Measurements from ENCODE around the gene SIPA1L3. TPM values are rescaled to one million over a fixed set of nuclear protein-coding genes. Genes with fewer than 3 reads are reported as not detected.

Gene SIPA1L3
- total and polyA plus RNA-seq, 2 experiments from 2014 or later, result 15.7 to 54.1 TPM

- no peaks in the 10 kb centered on the region; the same call in 1 of the 2 replicates for H3F3A ChIP-seq (replicated peaks; ENCODE audit: low read depth)
- no peak overlapping the region for H2AFZ ChIP-seq
- H3K4me1 ChIP-seq (ENCODE audit: insufficient read depth), result peaks cover 18% of the 10 kb centered on the region
- TF ChIP-seq CREB1 (CRISPR knock-in tag; IDR thresholded peaks at IDR 0.05; ENCODE audit: low read depth), result no peak
- no peak for TF ChIP-seq JUNB (IDR thresholded peaks at IDR 0.05; ENCODE audit: unreplicated experiment)
- TF ChIP-seq ZNF462 (CRISPR knock-in tag; IDR thresholded peaks at IDR 0.05), result no peak
- TF ChIP-seq EZH2 (IDR thresholded peaks at IDR 0.05; ENCODE audit: low read depth, unreplicated experiment), result no peak
- TF ChIP-seq ZNF331 (CRISPR knock-in tag; IDR thresholded peaks at IDR 0.05; ENCODE audit: low read depth), result no peak
- TF ChIP-seq CTCF (conservative IDR thresholded peaks at IDR 0.05; ENCODE audit: low read depth in 2 of 2), result no peak
- TF ChIP-seq ZNF114 (CRISPR knock-in tag; IDR thresholded peaks at IDR 0.05), result no peak
- no peak for TF ChIP-seq NANOG (IDR thresholded peaks at IDR 0.05; ENCODE audit: borderline replicate concordance)
- TF ChIP-seq ETS1 (IDR thresholded peaks at IDR 0.05), result no peak
- no peak for TF ChIP-seq STAT1 (IDR thresholded peaks at IDR 0.05; ENCODE audit: unreplicated experiment)
- TF ChIP-seq EZH2phosphoT487 (IDR thresholded peaks at IDR 0.05; ENCODE audit: unreplicated experiment), result no peak
- no peak for TF ChIP-seq POLR2AphosphoS5 (IDR thresholded peaks at IDR 0.05; ENCODE audit: low read depth)
- no peak for TF ChIP-seq REST (IDR thresholded peaks at IDR 0.05; ENCODE audit: unreplicated experiment)
- no peak overlapping the region for H3K27ac Mint-ChIP-seq
- H3K27me3 Mint-ChIP-seq (ENCODE audit: insufficient read depth, low read depth, poor library complexity), result peaks cover 18% of the 10 kb centered on the region
- H3K27ac ChIP-seq (ENCODE audit: low read depth), result 0 out of 2 replicates have a peak overlapping the region, but pooled peaks have one; percentile 2
- H3K4me2 ChIP-seq, result peak overlapping the region; percentile 31; the same call in 1 of the 2 replicates
- peaks cover 20% of the 10 kb centered on the region for H3K36me3 Mint-ChIP-seq (ENCODE audit: low read depth)
- H3K36me3 ChIP-seq (ENCODE audit: insufficient read depth), result no peaks in the 10 kb centered on the region; the same call in 1 of the 2 replicates
- H3K27me3 ChIP-seq (ENCODE audit: insufficient read depth), result no peaks in the 10 kb centered on the region
- peaks cover 16% of the 10 kb centered on the region for H4K20me1 ChIP-seq (replicated peaks; ENCODE audit: insufficient read depth)
- ATAC-seq (no peak), DNase-seq (ENCODE audit: low spot score) (no peak)
- peaks cover 8% of the 10 kb centered on the region; the same call in 1 of the 2 replicates for H3K79me2 ChIP-seq (replicated peaks; ENCODE audit: insufficient read depth)
- no peaks in the 10 kb centered on the region for H3K9me2 ChIP-seq (ENCODE audit: insufficient read depth)
- no peak overlapping the region for H3K4me3 ChIP-seq
- no peaks in the 10 kb centered on the region; the same call in 2 of the 3 replicates for H3K9me3 Mint-ChIP-seq
- H3K4me3 Mint-ChIP-seq, result no peak overlapping the region
- H3K4me1 Mint-ChIP-seq, result peaks cover 54% of the 10 kb centered on the region
Observed at GRCh38 chr19:38034492-38034860, 127.5 kb downstream of the SIPA1L3 start.

Data from GM23338 (cell line).